GM19438 (cell line): ENCODE measurements around the gene CALY.

Experiments
- ATAC-seq: cut with Tn5 transposase; IDR thresholded peaks from one replicate; pipeline ENCODE4 v1.9.1; 2021; ENCODE audit warnings: low read depth; ENCODE audit not compliant: unreplicated experiment

Gene CALY

DNA sequence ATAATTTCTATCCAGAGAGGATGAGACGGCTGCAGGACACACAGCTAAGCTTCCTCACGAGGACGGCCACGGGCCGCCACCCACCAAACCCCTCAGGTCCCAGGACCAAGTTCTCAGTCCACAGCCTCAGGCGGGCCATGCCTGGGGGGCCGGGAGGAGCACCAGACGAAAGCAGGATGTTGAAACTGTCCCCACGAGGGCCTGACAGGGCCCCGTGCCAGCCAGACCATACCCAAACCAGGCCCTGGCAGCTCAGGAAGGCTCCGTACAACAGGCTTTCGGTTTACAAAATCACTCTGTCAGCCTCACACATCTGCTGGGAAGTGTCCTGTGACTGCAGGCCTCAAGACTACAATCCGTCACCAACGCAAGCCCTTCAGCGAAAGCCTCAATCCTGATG, 42.5 kb downstream of the CALY start:
- ATAC-seq: no peak

DNA sequence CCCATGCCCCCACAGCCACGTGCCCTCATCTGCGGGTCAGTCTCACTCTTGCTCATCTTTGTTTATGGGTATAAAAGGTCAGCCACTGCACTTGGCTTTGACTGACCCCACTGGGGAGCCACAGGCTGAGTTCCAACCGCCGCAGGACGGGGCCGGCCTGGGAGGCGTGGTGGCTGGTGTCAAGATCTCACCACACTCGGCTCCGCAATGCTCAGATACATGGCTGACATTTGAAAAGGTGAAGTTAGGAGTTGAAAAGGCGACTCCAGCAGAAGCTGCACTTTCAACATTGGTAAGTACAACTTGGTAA, 42.9 kb downstream of the CALY start:
- ATAC-seq: no peak

DNA sequence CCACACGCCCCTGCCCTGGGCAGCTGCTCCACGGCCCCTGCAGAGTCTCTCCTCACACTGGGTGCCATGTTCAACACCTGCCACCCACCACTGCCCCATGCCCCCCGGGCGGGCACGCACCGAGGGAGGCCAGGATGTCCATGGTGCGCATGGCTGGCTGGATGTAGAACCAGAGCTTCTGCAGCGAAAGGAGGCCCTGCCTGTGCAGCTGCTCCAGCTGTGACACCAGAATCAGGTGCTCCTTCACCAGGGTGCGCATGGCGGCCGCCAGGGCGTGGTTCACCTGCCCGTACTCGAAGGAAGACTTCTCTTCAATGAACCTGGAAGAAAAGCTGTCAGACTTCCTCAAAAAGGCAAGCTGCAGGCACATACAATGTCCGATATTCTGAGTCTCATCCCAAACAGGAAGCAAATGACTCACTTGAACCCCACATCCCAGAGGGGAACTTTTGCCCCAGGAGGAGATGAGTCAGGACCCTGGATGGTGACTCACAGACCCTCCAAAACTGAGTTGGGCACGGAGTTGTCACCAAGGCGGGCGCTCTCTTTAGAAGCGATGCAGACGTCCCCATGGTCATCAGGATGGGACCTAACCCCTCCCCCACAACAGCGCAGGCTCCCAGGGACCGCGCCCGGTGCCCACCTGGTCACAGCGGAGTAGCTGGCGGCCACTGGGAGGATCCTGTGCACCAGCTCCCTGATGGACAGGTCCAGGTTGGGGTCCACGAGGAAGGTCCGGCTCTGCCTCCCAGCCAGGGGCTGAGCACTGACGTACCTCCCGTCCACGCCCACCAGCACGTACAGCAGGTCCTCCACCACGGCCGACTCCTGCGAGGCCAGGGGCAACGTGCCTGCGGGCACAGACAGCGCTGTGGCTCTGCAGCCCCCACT, 43.5 kb downstream of the CALY start:
- no peak for ATAC-seq

DNA sequence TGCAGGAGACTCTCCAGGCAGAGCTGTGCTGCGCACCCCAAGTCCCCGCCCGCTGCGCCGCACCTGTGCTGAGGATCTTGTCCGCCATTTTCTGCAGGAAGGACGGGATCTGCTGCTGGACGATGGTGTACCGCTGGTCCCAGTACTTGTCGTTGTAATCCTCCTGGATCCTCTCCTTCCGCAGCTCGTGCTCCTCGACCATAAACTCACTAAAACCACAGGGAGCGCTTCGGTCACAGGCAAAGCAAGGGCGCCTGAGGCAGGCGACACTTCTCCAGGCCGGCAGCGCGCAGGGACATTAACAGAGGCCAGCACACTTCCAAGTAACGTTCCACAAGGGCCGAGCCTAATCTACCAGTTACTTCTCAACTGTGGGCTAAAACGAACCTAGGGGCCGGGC, 46.9 kb downstream of the CALY start:
- no peak for ATAC-seq

DNA sequence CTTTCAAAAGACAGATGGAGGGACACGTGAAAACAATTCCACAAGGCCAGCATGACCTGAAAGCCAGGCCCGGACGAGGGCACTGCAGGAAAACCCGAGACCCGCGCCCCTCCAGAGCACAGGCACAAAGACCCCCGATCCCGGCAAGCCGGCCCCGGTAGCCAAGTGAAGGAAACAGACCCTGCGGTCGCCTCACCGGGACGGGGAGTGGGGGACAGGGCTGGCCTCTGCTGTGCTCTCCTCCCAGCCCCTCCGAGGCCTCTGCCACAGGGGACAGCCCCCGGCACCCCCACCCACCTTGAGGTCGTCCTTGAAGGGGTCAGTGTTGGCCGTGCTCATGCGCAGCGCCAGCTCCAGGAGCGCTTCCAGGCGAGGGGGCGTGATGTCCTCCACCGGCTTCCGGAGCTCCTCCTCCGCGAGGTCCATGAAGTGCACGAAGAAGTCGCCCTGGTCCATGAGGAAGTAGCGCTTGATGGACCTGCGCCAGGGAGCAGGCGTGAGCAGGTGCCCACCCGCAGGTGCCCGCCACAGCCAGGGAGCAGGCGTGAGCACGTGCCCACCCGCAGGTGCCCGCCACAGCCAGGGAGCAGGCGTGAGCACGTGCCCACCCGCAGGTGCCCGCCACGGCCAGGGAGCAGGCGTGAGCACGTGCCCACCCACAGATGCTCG, 48.7 kb downstream of the CALY start:
- no peak for ATAC-seq

DNA sequence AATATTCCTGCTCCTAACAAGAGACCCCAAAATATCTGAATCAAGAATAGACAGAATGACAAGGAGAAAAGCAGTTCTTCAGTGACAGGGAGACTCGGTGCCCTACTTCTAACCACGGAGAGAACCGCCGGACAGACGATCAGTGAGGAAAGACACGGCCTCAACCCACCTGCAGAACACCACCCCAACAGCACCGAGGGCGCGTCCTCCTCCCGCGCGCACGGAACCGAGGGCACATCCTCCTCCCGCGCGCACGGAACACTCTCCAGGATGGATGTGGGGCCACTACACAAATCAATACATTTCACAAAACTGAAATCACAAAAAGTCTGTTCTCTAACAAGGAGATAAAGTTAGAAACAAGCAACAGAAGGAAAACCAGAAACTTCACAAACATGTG, 50.3 kb downstream of the CALY start:
- no peak for ATAC-seq

DNA sequence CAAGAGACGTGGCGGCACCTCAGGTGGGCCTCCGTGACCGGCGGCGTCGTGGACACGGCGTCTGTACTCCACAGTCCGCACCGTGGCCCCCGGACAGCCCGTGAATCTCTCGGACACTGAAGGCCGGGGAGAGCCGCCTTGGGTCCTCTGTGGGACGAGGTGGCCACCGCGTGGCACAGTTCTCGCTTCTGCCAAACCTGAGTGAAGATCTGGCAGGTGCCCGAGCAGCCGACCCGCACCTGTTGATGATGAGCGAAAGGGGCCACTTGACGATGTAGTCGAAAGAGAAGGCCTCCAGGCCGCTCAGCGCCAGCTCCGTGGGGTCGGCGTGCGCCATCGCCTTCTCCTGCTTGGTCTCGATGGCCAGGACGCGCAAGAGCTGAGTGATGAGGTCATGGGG, 51.5 kb downstream of the CALY start:
- no peak for ATAC-seq

DNA sequence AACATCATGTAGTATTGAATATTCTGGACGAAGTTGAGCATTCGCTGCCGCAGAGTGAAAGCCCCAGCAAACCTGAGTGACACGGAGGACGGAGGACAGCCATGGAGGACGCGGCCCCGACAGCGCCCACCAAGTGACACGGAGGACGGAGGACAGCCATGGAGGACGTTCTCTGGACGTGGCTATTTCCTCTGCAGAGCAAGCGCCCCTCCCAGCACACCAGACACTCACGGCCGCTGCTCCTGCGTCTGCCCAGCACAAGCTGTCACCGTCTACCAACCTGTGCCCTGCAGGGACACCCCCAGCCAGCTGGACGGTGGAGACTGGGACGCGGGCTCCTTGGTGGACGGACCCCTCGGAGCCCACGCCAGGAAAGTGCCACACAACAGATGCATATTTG, 52.8 kb downstream of the CALY start:
- no peak for ATAC-seq

DNA sequence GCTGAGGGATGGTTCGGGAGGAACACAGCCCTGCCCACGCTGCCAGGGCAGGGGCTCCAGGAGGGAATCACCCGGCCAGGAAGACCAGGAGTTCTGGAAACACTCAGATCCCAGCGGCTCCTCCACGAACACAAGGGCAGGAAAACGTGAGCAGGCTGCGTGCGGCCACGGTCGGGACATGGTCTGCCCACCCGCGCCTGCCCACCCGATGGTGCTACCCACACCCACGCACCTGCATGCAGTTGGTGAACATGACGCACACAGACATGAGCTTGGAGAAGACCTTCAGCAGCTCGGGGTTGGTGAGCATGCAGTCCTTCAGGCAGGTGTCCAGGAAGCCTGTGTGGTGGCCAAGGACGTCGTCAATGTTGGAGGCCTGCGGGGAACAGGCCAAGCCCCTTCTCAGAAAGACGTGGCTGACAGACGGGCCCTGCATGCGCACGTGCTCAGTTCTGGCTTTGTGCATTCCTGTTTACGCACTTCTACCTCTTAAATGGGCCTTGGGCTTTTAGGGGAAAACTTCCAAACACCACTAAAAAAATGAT, 53.8 kb downstream of the CALY start:
- ATAC-seq: no peak

DNA sequence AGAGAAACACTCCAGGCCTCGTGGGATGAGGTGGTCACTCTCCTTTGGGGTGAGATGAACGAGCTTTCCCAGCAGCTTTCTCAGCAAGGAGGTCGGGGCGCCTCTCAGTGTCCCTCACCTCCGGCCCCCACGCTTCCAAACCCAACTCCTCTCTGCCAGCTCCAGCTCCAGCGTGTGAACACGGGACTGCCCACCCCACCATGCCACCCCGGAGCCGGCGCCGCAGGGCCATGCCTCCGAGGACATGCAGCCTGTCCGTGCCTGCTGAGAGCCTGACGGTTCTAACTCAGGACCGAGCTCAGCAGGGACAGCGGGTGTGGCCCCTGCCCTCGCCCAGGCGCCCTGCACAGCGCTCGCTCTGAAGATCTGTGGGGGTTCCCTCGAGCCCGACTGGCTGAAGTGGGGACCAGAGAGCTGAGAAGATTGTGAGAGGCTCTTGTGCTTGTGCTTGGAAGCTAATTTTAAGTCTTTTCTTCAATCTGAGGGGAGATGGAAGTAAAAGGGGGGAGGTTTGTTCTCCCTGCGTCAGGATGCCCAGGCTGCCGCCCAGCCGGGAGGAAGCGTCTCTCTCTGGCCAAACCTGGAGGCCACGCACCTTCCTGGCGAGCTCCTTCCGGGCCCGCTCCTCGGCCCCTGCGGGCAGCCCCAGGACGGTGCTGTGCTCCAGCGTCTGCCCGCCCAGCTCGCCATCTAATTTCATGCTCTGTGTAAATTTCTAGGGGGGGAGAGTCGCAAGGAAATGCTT, 54.9 kb downstream of the CALY start:
- ATAC-seq: no peak

DNA sequence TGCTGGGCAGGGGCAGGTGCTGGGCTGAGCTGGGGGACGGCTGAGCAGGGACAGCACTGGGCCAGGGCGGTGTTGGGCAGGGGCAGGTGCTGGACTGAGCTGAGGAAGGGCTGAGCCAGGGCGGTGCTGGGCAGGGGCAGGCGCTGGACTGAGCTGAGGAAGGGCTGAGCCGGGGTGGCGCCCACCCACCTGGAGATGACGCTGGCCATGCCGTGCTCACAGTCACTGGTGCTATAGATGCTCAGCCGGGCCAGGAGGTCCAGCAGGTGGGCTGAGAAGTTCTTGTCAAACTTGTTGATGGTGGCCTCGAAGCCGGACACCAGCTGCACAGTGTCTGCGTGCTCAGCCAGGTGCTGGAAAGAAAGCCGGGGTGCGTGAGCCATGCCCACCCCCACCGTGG, 55.6 kb downstream of the CALY start:
- ATAC-seq: no peak

DNA sequence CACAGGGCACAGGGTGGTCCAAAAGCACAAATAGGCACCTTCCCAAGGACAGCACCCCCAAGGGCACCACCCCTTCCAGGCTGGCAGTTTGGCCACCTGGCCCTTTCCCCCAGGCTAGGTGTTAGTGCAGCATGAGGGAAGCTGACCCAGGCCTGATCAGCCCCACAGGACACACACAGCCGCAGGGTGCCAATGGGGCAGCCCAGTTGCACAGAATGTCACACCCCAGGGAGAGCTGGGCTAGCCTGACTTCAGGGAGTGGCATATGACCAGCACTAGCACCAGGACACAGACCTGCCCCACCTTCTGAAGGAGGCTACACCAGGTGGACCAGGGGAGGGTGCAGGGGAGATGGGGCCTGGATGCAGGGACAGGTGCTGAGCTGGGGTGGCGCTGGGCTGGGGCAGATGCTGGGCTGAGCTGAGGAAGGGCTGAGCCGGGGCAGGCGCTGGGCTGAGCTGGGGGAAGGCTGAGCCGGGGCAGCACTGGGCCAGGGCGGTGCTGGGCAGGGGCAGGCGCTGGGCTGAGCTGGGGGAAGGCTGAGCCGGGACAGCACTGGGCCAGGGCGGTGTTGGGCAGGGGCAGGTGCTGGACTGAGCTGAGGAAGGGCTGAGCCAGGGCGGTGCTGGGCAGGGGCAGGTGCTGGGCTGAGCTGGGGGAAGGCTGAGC, 56.2 kb downstream of the CALY start:
- ATAC-seq: no peak

DNA sequence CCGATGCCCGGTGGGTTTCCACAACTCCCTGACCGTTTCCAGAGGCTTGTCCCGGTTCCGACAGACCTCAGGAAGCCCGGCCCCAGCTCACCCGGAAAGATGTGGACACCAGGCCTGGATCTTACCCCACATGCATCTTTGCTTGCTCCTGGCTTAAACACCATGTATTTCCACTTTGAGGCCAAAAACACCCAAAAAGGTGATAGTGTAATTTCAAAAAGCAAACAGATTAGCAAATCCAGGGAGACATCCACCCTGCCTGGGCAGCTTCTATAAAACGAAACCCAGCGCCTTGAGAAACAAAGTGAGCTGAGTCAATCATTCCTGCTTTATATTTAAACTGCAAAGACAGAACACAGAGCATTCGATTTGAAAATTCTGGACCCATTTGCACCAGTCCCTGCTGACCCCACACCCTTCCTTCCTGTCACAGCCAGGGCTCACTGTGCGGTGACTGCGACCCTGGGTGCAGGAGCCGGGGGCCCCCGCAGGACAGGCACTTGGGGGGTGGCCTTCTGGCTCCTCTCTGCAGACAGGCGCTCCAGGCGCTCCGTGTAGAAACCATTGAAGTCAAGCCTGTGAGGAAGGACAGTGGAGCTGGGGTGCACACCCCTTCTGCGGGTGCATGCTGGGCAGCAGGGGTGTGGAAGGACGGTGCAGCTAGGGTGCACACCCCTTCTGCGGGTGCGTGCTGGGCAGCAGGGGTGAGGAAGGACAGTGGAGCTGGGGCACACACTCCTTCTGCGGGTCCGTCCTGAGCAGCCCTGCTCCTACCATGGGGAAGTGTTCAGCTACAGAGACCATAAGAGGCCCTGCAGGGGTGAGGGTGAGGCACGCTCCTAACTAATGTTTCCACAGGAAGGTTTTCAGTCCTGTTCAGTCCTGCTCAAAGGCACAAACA, 57.1 kb downstream of the CALY start:
- no peak for ATAC-seq

DNA sequence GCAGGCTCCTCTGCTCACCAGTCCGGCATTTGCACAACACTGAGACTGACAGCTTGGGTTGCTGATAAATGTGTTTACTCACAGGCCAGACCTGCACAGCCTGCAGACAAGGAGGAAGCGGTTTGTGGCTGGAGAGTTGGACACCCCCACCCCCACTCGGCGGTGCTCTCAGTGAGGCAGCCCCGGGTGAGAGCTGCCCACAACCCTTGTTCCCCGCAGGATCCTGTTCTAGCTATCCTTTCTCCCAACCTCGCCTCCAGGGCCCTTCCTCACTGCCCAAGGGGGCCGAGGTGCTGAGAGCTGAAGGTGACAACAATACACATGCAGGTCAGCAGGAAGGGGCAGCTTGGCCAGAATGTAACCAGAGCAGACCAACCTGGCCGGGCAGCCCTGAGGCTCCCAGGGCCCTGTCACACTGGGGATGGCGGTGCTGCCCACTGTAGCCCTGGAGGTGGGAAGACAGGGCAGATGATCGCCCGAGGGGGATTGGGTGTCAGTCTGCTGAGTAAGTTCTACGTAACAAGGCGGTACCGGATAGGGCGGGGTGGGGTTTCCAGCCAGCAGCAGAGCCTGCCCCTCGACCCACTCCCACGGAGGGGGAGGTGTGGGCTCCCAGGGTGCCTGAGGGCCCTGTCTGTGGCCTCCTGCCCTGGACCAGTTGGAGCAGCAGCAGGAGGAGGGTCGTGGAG, 58.0 kb downstream of the CALY start:
- peak; percentile 48 for ATAC-seq

DNA sequence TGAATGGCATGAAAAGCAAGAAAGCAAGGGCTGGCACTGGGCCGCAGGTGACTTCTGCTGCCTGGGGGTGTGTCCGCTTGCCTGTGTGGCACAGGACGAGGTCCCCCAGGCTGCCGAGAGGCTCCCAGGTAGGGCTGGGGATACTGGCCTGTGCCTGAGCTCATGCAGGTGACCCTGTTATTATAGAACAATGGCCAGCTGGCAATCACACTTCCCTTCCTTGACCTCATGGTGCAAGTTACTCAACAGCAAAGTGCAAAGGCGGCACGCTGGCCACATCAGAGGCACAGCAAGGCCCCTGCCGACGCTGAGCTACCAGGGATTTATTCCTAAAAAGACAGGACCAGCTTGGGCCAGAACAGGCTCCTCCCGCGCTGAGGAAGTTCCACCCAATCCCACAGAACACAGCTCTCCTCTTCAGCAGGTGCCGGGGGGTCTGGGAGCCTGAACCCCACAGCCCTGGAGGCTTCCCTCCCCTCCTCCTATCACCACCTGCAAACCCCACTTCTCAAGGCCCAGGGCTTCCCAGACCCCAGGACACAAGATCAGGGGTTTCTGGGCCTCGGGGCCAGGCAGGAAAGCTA, 58.6 kb downstream of the CALY start:
- no peak for ATAC-seq

DNA sequence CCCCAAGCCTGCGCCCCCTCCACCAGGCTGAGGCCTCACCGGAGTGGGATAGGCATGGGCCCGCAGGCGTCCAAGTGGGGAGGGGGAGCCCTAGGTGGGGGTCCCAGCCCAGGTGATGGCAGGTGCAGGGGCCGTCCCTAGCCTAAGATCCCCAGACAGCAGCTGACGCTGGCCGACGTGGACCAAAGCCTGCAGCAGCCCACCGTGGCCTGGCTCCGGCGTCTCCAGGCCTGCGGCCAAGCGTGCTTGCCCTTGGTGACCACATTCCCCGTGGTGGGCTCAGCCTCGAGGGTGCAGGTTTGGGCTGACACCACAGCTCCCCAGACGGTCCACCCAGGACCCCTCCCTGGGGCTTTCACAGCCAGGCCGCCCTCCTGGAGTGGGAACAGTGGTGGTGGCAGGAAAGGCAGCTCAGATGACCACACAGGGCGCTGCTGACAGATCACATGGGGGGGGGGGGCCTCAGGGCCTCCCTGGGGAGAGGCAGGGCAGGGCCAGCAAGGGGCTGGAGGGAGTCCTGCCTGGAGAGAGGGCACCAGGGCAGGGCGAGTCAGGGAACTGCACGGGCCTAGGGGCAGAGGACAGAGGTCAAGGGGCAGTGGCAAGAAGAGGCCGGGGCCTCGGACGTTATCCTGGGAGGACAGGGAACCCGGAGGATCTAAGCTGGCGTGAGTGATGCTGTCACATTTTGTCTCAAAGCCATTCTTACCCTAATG, 59.3 kb downstream of the CALY start:
- ATAC-seq: no peak

DNA sequence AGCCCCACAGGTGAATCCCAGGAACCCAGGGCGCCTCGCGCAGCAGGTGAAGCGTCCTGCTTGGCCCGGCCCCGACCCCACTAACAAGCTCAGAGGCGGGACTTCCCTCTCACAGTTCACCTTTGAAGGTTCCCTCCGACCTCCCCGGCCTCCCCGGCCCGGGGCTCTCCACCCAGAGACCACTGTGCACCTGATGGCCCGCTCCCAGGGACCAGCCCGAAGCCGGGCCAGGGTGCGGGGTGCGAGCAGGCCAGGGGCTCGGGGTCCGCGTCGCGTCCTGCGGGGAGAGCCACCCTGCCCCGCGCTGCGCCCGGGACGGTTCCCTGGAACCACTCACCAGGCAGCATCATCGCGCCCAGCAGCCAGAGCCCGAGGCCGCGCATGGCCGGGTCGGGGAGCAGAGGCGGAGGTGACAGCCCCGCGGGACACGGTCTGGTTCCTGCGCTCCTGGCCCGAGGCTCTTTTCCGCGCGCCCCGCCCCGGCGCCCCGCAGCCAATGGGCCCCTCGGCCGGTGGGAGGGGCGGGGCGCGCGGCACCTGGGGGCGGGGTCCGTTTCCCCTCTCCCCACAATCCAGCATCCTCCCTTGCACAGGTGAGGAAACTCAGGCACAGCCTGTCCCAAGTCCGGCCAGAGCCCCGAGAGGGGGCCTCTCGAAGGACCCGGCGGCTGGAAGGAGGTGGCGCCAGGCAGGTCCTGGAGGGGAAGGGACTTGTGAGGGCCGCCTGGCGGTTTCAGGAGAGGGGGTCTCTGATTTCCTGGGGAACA, 60.1 kb downstream of the CALY start, which contains the start of gene ADAM8:
TSS of gene ADAM8 (minus strand) at position 434 of the 767 bp plus-strand sequence. CDS start at position 383, 51 bp downstream.
- ATAC-seq: peak; percentile 43
